Measurements from ENCODE around the gene LCMT1.

The LCMT1 gene

DNA sequence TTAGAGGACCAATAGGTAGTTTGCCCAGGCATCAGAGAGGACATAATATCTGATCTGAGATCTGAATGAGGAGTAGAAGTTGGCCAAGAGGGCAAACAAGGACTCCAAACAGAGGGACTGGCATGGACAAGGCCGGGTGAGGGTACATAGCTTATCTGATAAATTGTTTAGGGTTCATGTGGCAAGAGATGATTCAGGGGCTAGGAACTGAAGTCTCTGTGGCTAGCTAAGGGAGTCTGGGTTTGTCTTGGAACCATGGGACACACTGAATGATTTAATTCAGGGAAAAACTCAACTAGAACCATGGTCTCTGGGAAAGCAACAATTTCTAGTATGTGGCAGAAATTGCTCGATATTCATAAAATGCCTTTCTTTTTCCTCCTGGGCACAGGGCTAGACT, 101.1 kb downstream of the LCMT1 start:
- Histone ChIP-seq H3K27me3 (ENCODE audit: low read depth, low read length) (no peaks in the 10 kb centered on the region), H3K4me3 (ENCODE audit: low read depth in 1 of 2, low read length in 2 of 2) (no peak overlapping the region), H3K4me1 (ENCODE audit: control insufficient read depth in 1 of 2, insufficient read depth in 2 of 2, low read length in 2 of 2) (no peaks in the 10 kb centered on the region)

DNA sequence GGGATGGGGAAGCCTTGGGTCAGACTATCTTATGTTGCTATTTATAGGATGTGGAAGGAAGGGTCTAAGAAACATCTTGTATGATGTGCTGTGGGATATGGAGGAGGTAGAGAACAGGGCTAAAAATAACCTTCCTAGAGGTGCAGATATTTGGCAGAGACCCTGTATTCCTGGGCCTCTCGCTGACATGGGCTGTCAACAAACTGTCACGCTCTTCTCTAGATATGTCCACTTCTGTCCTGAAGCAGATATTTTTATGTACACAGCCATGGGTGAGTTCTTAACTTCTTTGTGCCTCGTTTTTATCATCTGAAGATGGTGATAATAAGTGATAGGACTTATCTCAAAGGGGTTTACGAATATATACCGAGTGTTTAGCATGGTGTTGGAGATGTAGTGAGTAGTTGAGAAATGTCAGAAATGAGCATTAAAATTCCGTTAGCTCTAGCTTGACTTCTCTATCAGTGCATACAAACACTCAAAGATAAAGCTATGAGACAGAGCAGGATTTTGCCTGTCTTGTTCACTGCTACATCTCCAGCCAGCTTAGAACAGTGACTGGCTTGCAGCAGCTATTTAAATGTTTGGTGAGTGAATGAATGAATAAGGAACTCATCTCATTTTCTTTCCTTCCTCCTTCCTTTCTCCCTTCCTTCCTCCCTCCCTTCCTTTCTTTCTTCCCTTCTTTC, 102.3 kb downstream of the LCMT1 start:
- no peaks in the 10 kb centered on the region for H3K9me3 ChIP-seq (ENCODE audit: control insufficient read depth in 1 of 2, low read length in 2 of 2)
- H3K36me3 ChIP-seq (ENCODE audit: control insufficient read depth in 1 of 2, insufficient read depth in 2 of 2, low read length in 2 of 2): no peaks in the 10 kb centered on the region

More for the DNA sequence above, 101.1 kb downstream of the LCMT1 start:
- H3K9me3 ChIP-seq (ENCODE audit: control insufficient read depth in 1 of 2, low read length in 2 of 2): no peaks in the 10 kb centered on the region
- no peaks in the 10 kb centered on the region for H3K36me3 ChIP-seq (ENCODE audit: control insufficient read depth in 1 of 2, insufficient read depth in 2 of 2, low read length in 2 of 2)
- no peak overlapping the region for H3K27ac ChIP-seq (ENCODE audit: low read length)

DNA sequence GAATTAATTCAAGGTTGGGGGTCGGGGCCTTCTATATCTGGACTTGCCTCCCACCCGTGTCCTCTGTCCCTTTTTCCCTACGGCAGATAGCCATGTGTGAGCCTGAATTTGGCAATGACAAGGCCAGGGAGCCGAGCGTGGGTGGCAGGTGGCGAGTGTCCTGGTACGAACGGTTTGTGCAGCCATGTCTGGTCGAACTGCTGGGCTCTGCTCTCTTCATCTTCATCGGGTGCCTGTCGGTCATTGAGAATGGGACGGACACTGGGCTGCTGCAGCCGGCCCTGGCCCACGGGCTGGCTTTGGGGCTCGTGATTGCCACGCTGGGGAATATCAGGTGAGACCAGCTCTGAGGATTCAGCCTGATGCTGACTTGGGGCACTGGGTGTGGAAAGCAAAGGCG, 105.6 kb downstream of the LCMT1 start:
- no peaks in the 10 kb centered on the region for H3K9me3 ChIP-seq (ENCODE audit: control insufficient read depth in 1 of 2, low read length in 2 of 2)
- no peaks in the 10 kb centered on the region for H3K36me3 ChIP-seq (ENCODE audit: control insufficient read depth in 1 of 2, insufficient read depth in 2 of 2, low read length in 2 of 2)
- no peaks in the 10 kb centered on the region for H3K4me1 ChIP-seq (ENCODE audit: control insufficient read depth in 1 of 2, insufficient read depth in 2 of 2, low read length in 2 of 2)
- H3K4me3 ChIP-seq (ENCODE audit: low read depth in 1 of 2, low read length in 2 of 2): no peak overlapping the region
- no peaks in the 10 kb centered on the region for H3K27me3 ChIP-seq (ENCODE audit: low read depth, low read length)
- no peak overlapping the region for H3K27ac ChIP-seq (ENCODE audit: low read length)

More for the DNA sequence above, 102.3 kb downstream of the LCMT1 start:
- no peaks in the 10 kb centered on the region for H3K4me1 ChIP-seq (ENCODE audit: control insufficient read depth in 1 of 2, insufficient read depth in 2 of 2, low read length in 2 of 2)
- no peak overlapping the region for H3K4me3 ChIP-seq (ENCODE audit: low read depth in 1 of 2, low read length in 2 of 2)
- no peaks in the 10 kb centered on the region for H3K27me3 ChIP-seq (ENCODE audit: low read depth, low read length)
- H3K27ac ChIP-seq (ENCODE audit: low read length): no peak overlapping the region

DNA sequence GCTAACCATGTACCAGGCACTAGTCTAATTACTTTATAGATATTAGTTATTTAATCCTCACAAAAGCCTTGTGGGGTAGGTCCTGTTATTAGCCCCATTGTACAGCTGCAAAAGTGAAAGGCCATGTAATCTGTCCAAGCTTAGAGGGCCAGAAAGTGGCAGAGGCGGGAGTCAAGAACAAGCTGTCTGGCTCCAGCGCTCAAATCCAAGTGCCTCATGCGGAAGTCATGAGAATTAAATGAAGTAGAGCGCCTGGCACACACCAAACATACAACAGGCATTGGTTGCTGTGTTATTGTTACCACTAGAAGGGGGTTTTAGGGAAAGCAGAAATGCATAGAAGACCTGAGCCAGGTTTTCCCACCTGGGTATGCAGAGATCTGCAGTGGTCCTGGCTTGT, 106.4 kb downstream of the LCMT1 start:
- Histone ChIP-seq H3K4me3 (ENCODE audit: low read depth in 1 of 2, low read length in 2 of 2) (no peak overlapping the region), H3K36me3 (ENCODE audit: control insufficient read depth in 1 of 2, insufficient read depth in 2 of 2, low read length in 2 of 2) (no peaks in the 10 kb centered on the region), H3K27ac (ENCODE audit: low read length) (no peak overlapping the region), H3K9me3 (ENCODE audit: control insufficient read depth in 1 of 2, low read length in 2 of 2) (no peaks in the 10 kb centered on the region), H3K4me1 (ENCODE audit: control insufficient read depth in 1 of 2, insufficient read depth in 2 of 2, low read length in 2 of 2) (no peaks in the 10 kb centered on the region), H3K27me3 (ENCODE audit: low read depth, low read length) (no peaks in the 10 kb centered on the region)

DNA sequence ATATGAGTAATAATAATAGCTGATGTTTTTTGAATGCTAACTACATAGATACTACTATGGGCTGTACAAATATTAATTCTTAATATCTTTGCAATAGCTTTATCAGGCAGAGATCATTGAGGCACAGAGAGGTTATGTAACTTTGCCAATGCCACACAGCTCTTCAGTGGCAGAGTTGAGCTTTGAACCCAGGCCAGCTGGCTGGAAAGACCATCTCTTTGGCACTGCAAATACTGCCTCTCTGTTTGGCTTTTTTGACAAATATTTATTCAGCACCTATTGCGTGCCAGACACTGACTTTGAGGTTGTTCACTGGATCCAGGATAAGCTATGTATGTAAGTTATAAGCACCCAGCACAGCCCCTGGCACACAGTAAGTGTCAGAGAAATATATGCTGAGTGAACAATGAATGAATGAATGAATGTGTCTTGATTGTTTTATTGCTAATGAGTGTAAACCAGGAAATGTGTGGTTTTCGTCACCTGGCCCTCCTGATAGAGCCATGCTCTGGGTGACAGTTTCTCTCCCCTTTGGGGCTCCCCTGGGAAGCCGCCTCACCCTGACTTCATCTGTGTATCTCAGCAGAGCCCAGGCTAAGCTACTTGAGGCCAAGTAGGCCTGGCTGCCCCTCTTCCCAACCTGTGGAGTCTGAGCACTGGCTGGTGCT, 107.7 kb downstream of the LCMT1 start:
- Histone ChIP-seq H3K4me3 (ENCODE audit: low read depth in 1 of 2, low read length in 2 of 2) (no peak overlapping the region), H3K27ac (ENCODE audit: low read length) (no peak overlapping the region), H3K9me3 (ENCODE audit: control insufficient read depth in 1 of 2, low read length in 2 of 2) (no peaks in the 10 kb centered on the region), H3K36me3 (ENCODE audit: control insufficient read depth in 1 of 2, insufficient read depth in 2 of 2, low read length in 2 of 2) (no peaks in the 10 kb centered on the region), H3K4me1 (ENCODE audit: control insufficient read depth in 1 of 2, insufficient read depth in 2 of 2, low read length in 2 of 2) (no peaks in the 10 kb centered on the region), H3K27me3 (ENCODE audit: low read depth, low read length) (no peaks in the 10 kb centered on the region)

DNA sequence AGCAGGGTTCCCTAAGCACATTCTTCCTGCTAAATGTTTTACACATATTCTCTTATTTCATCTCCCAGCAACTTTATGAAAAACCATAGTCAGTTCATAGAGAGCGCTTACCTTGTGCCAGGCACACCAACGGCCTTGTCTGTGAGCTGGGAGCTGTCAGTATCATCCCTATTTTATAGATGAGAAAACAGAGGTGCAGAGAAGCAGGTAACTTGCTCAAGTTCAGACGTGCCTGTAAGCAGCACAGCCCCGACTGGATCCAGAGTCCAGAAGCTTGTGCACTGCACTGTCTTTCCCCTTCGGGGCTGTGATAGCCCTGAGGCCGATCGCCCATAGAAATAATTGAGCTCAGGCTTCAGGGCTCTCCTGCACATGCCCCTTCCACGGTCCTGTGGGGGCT, 111.4 kb downstream of the LCMT1 start:
- Histone ChIP-seq H3K9me3 (ENCODE audit: control insufficient read depth in 1 of 2, low read length in 2 of 2) (no peaks in the 10 kb centered on the region), H3K4me1 (ENCODE audit: control insufficient read depth in 1 of 2, insufficient read depth in 2 of 2, low read length in 2 of 2) (no peaks in the 10 kb centered on the region), H3K4me3 (ENCODE audit: low read depth in 1 of 2, low read length in 2 of 2) (no peak overlapping the region), H3K27me3 (ENCODE audit: low read depth, low read length) (no peaks in the 10 kb centered on the region), H3K27ac (ENCODE audit: low read length) (no peak overlapping the region), H3K36me3 (ENCODE audit: control insufficient read depth in 1 of 2, insufficient read depth in 2 of 2, low read length in 2 of 2) (no peaks in the 10 kb centered on the region)

DNA sequence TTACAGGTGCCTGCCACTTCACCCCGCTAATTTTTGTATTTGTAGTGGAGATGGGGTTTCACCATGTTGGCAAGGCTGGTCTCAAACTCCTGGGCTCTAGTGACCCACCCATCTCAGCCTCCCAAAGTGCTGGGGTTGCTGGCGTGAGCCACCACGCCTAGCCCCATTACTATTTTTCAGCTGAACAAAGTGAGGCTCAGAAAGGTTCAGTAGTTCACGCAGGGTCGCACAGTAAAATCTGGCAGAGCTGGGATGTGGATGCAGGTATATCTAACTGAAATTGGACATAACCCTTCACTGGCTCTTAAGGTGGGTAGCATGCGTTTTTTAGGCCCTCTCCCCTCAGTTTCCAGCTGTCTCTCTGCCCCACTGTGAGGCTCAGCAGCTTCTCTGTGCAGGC, 112.4 kb downstream of the LCMT1 start:
- H3K27ac ChIP-seq (ENCODE audit: low read length): no peak overlapping the region
- no peaks in the 10 kb centered on the region for H3K9me3 ChIP-seq (ENCODE audit: control insufficient read depth in 1 of 2, low read length in 2 of 2)

DNA sequence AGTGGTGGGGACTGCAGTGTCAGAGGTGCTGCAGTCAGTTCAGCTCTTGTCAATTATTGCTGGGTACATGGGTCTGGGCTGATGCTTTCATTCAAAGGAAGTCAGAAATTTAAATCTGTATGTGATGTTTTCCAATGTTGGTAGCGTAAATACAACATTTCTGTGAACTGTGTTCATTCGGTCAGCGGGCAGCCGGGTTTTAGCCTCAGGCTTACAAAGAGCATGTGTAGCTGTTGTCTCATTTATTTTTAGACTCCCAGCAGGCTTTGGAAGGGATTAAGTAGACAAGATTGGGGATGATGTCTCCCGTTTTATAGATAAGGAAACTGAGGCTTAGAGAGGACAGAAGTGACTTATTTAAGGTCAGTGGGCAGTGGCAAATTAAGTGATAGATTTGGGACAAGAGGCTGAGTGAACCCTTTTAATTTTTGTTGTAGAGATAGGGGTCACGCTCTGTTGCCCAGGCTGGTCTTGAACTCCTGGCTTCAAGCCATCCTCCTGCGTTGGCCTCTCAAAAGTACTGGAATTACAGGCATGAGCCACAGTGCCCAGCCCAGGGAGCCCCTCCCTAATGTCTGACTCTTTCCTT, 113.3 kb downstream of the LCMT1 start:
- no peaks in the 10 kb centered on the region for H3K27me3 ChIP-seq (ENCODE audit: low read depth, low read length)
- no peaks in the 10 kb centered on the region for H3K9me3 ChIP-seq (ENCODE audit: control insufficient read depth in 1 of 2, low read length in 2 of 2)
- H3K4me1 ChIP-seq (ENCODE audit: control insufficient read depth in 1 of 2, insufficient read depth in 2 of 2, low read length in 2 of 2): no peaks in the 10 kb centered on the region
- no peak overlapping the region for H3K27ac ChIP-seq (ENCODE audit: low read length)
- H3K36me3 ChIP-seq (ENCODE audit: control insufficient read depth in 1 of 2, insufficient read depth in 2 of 2, low read length in 2 of 2): no peaks in the 10 kb centered on the region
- no peak overlapping the region for H3K4me3 ChIP-seq (ENCODE audit: low read depth in 1 of 2, low read length in 2 of 2)

More for the DNA sequence above, 112.4 kb downstream of the LCMT1 start:
- H3K27me3 ChIP-seq (ENCODE audit: low read depth, low read length): no peaks in the 10 kb centered on the region
- no peak overlapping the region for H3K4me3 ChIP-seq (ENCODE audit: low read depth in 1 of 2, low read length in 2 of 2)
- H3K36me3 ChIP-seq (ENCODE audit: control insufficient read depth in 1 of 2, insufficient read depth in 2 of 2, low read length in 2 of 2): no peaks in the 10 kb centered on the region
- no peaks in the 10 kb centered on the region for H3K4me1 ChIP-seq (ENCODE audit: control insufficient read depth in 1 of 2, insufficient read depth in 2 of 2, low read length in 2 of 2)
